HEK293T (cell line): Measurements from ENCODE around the gene PDE2A.

Experiments
- BHLHE40 ChIP-seq: fragments of 450-650 bp; IDR thresholded peaks from 2 replicates; pipeline ENCODE4 v1.6.1; 2016; ENCODE audit warnings: mild to moderate bottlenecking, moderate library complexity, borderline replicate concordance
- FOXA1 ChIP-seq: fragments of 450-650 bp; IDR thresholded peaks from 2 replicates; pipeline ENCODE4 v1.6.1; 2016; ENCODE audit warnings: mild to moderate bottlenecking
- FOXM1 ChIP-seq: fragments of 450-650 bp; IDR thresholded peaks from 2 replicates; pipeline ENCODE4 v1.6.1; 2017; ENCODE audit warnings: mild to moderate bottlenecking, borderline replicate concordance

GRCh38 chr11:72583616-72584292 lies 90.5 kb downstream of the PDE2A start:
- no peak for TF ChIP-seq BHLHE40
- no peak for TF ChIP-seq FOXM1
- no peak for TF ChIP-seq FOXA1
